ENCODE measurements around the gene CEMIP.

Gene CEMIP

DNA sequence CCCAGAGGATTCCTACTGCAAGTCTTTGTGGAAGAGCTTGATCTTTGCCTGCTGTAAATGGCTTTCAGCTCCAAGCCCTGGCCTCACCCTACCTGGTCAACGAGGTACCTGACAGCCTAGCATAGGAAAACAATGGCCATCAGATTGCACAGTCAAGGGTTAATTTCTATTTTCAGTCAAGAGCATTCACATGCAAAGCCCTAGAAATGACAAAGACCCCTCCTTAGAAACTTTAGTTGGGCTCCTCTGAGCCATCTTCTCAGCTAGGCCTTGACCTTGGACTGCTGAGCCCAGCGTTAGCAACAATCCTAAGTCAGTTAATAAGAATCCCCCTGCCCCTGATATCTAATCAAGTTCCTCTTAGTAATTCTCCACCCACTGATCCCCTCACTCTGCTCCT lies 192.0 kb downstream of the CEMIP start:
- DNase-seq (ENCODE audit: low read depth in 1 of 2, low spot score in 1 of 2): no peak

GRCh38 chr15:80972276-80972675 lies 193.1 kb downstream of the CEMIP start:
- no peak for DNase-seq (ENCODE audit: low read depth in 1 of 2, low spot score in 1 of 2)

GRCh38 chr15:80974914-80975313 lies 195.7 kb downstream of the CEMIP start:
- no peak for DNase-seq (ENCODE audit: low read depth in 1 of 2, low spot score in 1 of 2)

DNA sequence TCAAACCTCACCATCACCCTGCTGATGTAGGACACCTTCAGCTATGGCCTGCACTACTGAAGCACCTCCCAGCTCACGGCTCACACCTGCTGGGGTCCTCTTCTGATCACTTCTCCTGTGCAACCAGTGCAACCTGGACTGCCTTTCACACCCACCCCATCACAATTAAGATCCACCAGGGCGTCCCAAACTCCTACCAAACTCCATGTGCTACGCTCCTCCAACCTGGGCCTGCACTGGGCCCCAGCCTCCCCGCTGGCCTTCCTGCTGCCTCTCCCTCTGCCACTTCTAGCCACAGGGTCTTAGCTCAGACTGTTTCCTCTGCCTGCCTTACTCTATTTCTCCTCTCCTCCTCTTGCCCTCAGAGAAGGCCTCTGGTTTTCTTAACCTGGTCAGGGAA lies 197.7 kb downstream of the CEMIP start:
- no peak for DNase-seq (ENCODE audit: low read depth in 1 of 2, low spot score in 1 of 2)

DNA sequence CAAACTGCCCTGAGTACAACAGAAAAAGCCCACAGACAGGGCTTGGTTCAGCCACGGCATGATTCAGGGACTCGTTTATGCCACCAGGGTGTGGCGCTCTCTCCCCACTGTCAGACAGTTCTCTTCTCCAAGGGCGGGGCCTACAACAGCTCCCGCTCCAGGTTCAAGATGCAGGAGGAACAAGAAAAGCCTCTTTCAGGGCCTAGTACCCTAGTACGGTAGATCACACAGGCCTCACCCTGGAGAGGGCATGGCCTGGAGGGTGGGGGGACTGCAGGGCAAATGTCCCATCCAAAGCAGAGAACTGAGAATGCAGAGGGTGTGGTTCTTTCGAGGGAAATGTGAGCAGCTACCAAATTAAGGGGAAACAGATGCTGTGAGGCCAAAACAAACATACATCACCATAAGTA lies 198.5 kb downstream of the CEMIP start:
- no peak for DNase-seq (ENCODE audit: low read depth in 1 of 2, low spot score in 1 of 2)

DNA sequence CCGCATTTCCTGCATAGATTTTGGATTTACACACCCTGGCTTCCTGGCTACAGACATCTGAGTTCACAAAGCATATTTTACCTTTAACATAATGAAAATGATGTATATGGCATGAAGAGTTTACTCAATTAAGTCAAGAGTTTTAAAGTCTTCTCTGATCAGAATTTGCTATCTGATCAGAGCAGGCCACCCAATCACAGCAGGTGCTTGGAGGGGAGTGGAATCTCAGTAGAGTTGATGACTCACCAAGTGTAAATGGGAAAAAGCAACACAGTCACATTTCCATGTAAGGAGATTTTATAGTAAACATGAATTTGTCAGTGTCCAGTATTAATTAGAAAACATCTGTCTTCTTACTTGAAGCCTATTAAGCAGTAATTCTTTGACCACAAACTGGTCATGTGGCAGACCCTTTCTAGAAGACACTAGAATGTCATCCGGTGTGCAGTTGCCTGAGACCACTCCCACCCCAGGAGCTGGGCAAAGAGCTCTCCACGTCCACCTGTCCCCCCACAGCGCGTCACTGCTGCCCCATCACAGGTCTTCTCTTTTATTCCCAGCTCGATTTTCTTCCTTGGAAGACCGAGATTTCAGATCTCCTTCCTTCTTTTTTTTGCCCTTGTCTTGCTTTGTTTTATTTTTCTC lies 199.6 kb downstream of the CEMIP start:
- no peak for DNase-seq (ENCODE audit: low read depth in 1 of 2, low spot score in 1 of 2)

GRCh38 chr15:80979538-80980200 lies 200.5 kb downstream of the CEMIP start:
- no peak for DNase-seq (ENCODE audit: low read depth in 1 of 2, low spot score in 1 of 2)

- DNase-seq (ENCODE audit: low read depth in 1 of 2, low spot score in 1 of 2): no peak
These were observed 203.0 kb downstream of the CEMIP start for GRCh38 chr15:80982205-80982604.

GRCh38 chr15:80982839-80983238 lies 203.7 kb downstream of the CEMIP start:
- no peak for DNase-seq (ENCODE audit: low read depth in 1 of 2, low spot score in 1 of 2)

DNA sequence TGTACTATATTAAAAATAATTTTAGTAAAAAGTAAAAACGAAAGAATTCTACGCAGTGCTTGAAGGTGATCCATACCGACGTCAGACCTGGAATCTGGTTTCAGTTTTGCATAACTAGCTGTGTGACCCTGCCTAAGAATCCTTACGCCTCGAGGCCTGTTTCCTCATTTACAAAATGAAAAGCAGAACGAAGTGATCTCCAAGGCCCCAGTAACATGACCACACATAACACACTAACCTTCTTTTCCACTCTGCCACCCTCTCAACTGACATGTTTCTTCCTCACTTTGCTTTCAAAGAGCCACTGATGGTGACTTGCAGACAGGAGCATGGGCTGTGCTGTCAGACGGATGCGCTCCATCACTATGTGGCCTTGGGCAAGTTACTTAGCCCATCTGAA lies 205.7 kb downstream of the CEMIP start:
- DNase-seq (ENCODE audit: low read depth in 1 of 2, low spot score in 1 of 2): no peak

GRCh38 chr15:80985981-80986380 lies 206.8 kb downstream of the CEMIP start:
- no peak for DNase-seq (ENCODE audit: low read depth in 1 of 2, low spot score in 1 of 2)

DNA sequence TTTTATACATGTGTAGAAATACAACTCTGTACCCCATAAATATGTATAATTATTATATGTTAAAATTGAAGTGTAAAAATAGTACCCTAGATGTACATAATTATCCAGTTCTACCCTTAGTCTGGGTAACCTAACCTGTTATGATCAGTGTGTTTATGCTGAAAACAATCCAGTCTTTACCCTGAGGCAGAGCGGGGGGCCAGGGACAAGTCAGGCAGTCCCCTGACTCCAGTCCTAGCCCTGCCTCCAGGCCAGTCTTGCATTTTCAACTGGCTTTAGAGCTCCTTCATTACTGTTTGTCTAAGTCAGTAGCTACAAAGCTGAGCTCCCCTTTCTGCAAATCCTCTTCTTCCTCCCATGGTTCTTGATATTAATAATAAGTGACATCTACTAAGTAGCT lies 207.3 kb downstream of the CEMIP start:
- no peak for DNase-seq (ENCODE audit: low read depth in 1 of 2, low spot score in 1 of 2)

- no peak for DNase-seq (ENCODE audit: low read depth in 1 of 2, low spot score in 1 of 2)
These were observed 209.1 kb downstream of the CEMIP start for GRCh38 chr15:80988148-80988796.

DNA sequence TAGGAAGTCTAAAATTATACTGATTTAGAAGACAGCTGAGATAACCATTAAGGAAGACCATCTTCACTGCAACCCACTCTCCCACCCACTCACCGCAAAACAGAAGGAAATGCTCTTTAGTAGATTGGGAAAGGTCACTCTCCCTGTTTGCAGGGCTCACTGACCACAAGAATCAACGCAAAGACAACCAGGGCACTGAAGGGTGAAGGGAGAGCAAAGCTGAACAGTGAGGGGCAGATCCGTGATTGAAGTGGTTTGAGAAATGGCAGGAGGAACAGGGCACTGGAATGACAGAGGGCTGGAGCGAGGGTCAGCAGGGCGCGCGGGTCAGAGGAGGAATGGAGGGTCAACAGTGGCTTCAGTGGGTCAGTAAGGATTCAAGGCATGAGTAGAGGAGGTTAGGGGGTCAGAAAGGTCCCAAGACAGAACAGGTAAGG lies 209.9 kb downstream of the CEMIP start:
- DNase-seq (ENCODE audit: low read depth in 1 of 2, low spot score in 1 of 2): no peak

- peak; percentile 95 to 99 for DNase-seq (ENCODE audit: low read depth in 1 of 2, low spot score in 1 of 2)
These were observed 210.6 kb downstream of the CEMIP start, which contains the start of gene MESD for GRCh38 chr15:80989518-80990478. TSS of gene MESD (minus strand) at chr15:80989819. CDS start at chr15:80989791, 28 bp downstream.

DNA sequence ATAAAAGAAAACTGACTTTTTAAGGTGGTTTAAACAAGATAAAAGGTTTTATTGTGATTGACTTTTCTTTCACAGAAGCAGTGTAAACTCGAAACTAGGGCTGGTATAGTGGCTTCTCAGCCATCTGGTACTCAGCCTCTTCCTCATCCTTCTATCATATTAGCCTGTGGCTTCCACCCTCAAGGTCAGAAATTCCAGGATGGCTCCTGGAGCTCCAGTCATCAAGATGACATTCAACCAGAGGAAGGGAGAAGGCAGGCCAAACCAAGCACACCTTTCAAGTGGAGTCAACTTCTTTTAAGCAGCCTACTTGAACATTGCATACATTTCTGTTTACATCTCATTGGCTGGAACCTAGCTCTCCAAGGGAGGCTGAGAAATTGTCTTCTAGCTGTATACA lies 211.8 kb downstream of the CEMIP start:
- DNase-seq (ENCODE audit: low read depth in 1 of 2, low spot score in 1 of 2): no peak

DNA sequence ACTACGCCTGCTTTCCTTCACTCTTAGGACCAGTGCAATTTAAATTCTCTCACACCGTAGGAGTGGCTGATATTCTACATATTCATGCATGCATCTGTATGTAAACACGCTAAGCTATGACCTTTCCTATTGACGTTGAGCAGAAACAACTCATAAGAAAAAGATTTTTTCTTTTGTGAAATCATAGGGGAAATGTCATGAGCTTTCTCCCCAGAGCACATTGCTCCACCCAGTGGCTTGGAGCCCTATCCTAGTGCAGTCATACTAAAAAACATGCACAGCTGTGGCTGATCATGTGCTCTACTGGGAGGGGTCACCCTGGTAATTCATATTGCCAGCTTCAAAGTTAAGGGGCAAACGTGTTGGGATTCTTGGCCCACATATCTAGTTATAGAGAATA lies 212.3 kb downstream of the CEMIP start:
- no peak for DNase-seq (ENCODE audit: low read depth in 1 of 2, low spot score in 1 of 2)

GRCh38 chr15:80992006-80992405 lies 212.8 kb downstream of the CEMIP start:
- DNase-seq (ENCODE audit: low read depth in 1 of 2, low spot score in 1 of 2): no peak

DNA sequence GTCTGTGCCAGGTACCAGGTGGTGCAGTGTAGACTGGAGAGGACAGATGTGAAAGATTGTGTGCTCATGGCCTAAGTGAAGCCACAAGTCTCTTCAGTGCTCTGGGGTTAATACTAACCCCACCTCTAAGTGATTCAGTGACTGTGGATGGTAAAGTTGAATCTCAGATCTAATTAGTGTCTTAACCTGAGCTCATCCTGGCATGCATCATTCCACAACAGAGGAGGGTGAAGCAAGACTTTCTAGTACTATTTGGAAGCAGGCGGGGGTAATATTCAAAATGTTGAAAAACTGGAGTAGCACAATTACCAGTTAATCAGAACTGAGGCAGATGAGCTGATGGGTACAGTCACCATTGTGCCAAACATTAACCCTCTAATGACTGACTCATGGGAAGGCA lies 213.3 kb downstream of the CEMIP start:
- DNase-seq (ENCODE audit: low read depth in 1 of 2, low spot score in 1 of 2): no peak

GRCh38 chr15:80996247-80996646 lies 217.1 kb downstream of the CEMIP start:
- no peak for DNase-seq (ENCODE audit: low read depth in 1 of 2, low spot score in 1 of 2)

- no peak for DNase-seq (ENCODE audit: low read depth in 1 of 2, low spot score in 1 of 2)
These were observed 218.5 kb downstream of the CEMIP start for GRCh38 chr15:80997692-80998091.
